Trophoblast cell (in vitro differentiated cells and primary cell): ENCODE data around the gene C13orf46.

Source experiments
- DNase-seq, 2 donors: peaks; one replicate each; pipeline ENCODE4 v3.0.0-alpha.2; 2016
- H2AFZ ChIP-seq: 2 replicates; pipeline ENCODE4 v1.6.1; 2013; ENCODE audit warnings: low read length, moderate library complexity, mild to moderate bottlenecking; ENCODE audit not compliant: insufficient read depth, poor library complexity
- H2AK5ac ChIP-seq: 2 replicates; pipeline ENCODE4 v1.6.1; 2013; ENCODE audit warnings: mild to moderate bottlenecking, low read length
- H2BK120ac ChIP-seq: 2 replicates; pipeline ENCODE4 v1.6.1; 2013; ENCODE audit warnings: low read length, mild to moderate bottlenecking, moderate library complexity; ENCODE audit not compliant: insufficient read depth, poor library complexity
- H2BK12ac ChIP-seq: 2 replicates; pipeline ENCODE4 v1.6.1; 2013; ENCODE audit warnings: mild to moderate bottlenecking, low read length, moderate library complexity
- H2BK5ac ChIP-seq: 2 replicates; pipeline ENCODE4 v1.6.1; 2013; ENCODE audit warnings: low read length, low read depth, moderate library complexity, mild to moderate bottlenecking; ENCODE audit not compliant: poor library complexity
- H3K14ac ChIP-seq: 2 replicates; pipeline ENCODE4 v1.6.1; 2013; ENCODE audit warnings: mild to moderate bottlenecking, low read length
- H3K18ac ChIP-seq: 2 replicates; pipeline ENCODE4 v1.6.1; 2013; ENCODE audit warnings: mild to moderate bottlenecking, low read length
- H3K23ac ChIP-seq: 2 replicates; pipeline ENCODE4 v1.6.1; 2013; ENCODE audit warnings: low read length
- H3K27ac ChIP-seq: 2 replicates; pipeline ENCODE4 v1.5.1; 2013; ENCODE audit warnings: low read depth, mild to moderate bottlenecking, inconsistent platforms, low read length, moderate library complexity
- H3K27me3 ChIP-seq: 2 replicates; pipeline ENCODE4 v1.6.1; 2013; ENCODE audit warnings: inconsistent platforms, mild to moderate bottlenecking, low read length, moderate library complexity; ENCODE audit not compliant: insufficient read depth
- H3K36me3 ChIP-seq, 2 experiments: 1 replicate in 1 of 2; 2 replicates in 1 of 2; pipeline ENCODE4 v1.6.1; 2013; ENCODE audit warnings: low read length in 2 of 2, mild to moderate bottlenecking in 2 of 2, moderate library complexity in 1 of 2; ENCODE audit not compliant: insufficient read depth in 2 of 2, control insufficient read depth in 1 of 2
- H3K4ac ChIP-seq: 2 replicates; pipeline ENCODE4 v1.6.1; 2013; ENCODE audit warnings: low read depth, mild to moderate bottlenecking, low read length, moderate library complexity
- H3K4me1 ChIP-seq, 2 experiments: 1 replicate in 1 of 2; 2 replicates in 1 of 2; pipeline ENCODE4 v1.6.1; 2013; ENCODE audit warnings: low read length in 2 of 2, mild to moderate bottlenecking in 2 of 2, moderate library complexity in 1 of 2; ENCODE audit not compliant: insufficient read depth in 2 of 2, control insufficient read depth in 1 of 2
- H3K4me2 ChIP-seq: 2 replicates; pipeline ENCODE4 v1.6.1; 2013; ENCODE audit warnings: inconsistent platforms, mild to moderate bottlenecking, low read length, moderate library complexity
- H3K4me3 ChIP-seq: 2 replicates; pipeline ENCODE4 v1.5.1; 2013; ENCODE audit warnings: mild to moderate bottlenecking, low read depth, low read length, inconsistent platforms
- H3K79me1 ChIP-seq: one replicate; pipeline ENCODE4 v1.6.1; 2013; ENCODE audit warnings: low read length
- H3K79me2 ChIP-seq: 2 replicates; pipeline ENCODE4 v1.6.1; 2013; ENCODE audit warnings: low read length, mild to moderate bottlenecking; ENCODE audit not compliant: control insufficient read depth, insufficient read depth, poor library complexity
- H3K9ac ChIP-seq: 2 replicates; pipeline ENCODE4 v1.6.1; 2013; ENCODE audit warnings: mild to moderate bottlenecking, low read length
- H3K9me3 ChIP-seq: 2 replicates; pipeline ENCODE4 v1.6.1; 2013; ENCODE audit warnings: low read depth, mild to moderate bottlenecking, control low read depth, inconsistent platforms, low read length; ENCODE audit not compliant: insufficient read depth
- H4K12ac ChIP-seq: 2 replicates; pipeline ENCODE4 v1.6.1; 2013; ENCODE audit warnings: low read depth, mild to moderate bottlenecking, low read length, moderate library complexity
- H4K8ac ChIP-seq: 2 replicates; pipeline ENCODE4 v1.6.1; 2013; ENCODE audit warnings: low read depth, mild to moderate bottlenecking, low read length, moderate library complexity
- H4K91ac ChIP-seq: one replicate; pipeline ENCODE4 v1.6.1; 2013; ENCODE audit warnings: low read depth, mild to moderate bottlenecking, low read length, moderate library complexity
- WGBS: extraction: QIAGEN DNeasy Blood & Tissue Kit; methylation state at CpG from one replicate; pipeline ENCODE4 v1.1.7; 2013; ENCODE audit warnings: missing lambda C conversion rate; ENCODE audit not compliant: insufficient read length, insufficient coverage; ENCODE audit errors: extremely low coverage; 5-methylcytosine and 5-hydroxymethylcytosine counted together

C13orf46 gene

GRCh38 chr13:113906571-113906970 lies 67.3 kb downstream of the C13orf46 start:
- Histone ChIP-seq H4K12ac (no peak overlapping the region), H3K4me3 (no peak overlapping the region), H4K91ac (peak overlapping the region; percentile 82), H3K79me1 (peaks cover 9% of the 10 kb centered on the region), H2AFZ (no peak overlapping the region), H3K23ac (no peak overlapping the region), H3K4me1 (peaks cover 6 to 12% of the 10 kb centered on the region in 2 experiments), H3K27me3 (no peaks in the 10 kb centered on the region), H2BK12ac (peak overlapping the region; percentile 83), H3K4me2 (no peak overlapping the region), H3K4ac (peak overlapping the region; percentile 24), H2BK5ac (peak overlapping the region; percentile 25), H2AK5ac (peak overlapping the region; percentile 83), H3K9me3 (no peaks in the 10 kb centered on the region), H2BK120ac (peak overlapping the region; percentile 48), H3K9ac (no peak overlapping the region), H3K18ac (peak overlapping the region; percentile 67), H3K79me2 (no peaks in the 10 kb centered on the region), H3K27ac (no peak overlapping the region), H3K36me3 (no peaks in the 10 kb centered on the region), H3K14ac (peak overlapping the region; percentile 35), H4K8ac (peak overlapping the region; percentile 22)
- no peak for DNase-seq
- no CpG with 5 or more reads among the region's 4 CpGs for WGBS

- no peak overlapping the region for H3K18ac ChIP-seq
- DNase-seq, result no peak
- H3K27me3 ChIP-seq, result no peaks in the 10 kb centered on the region
- no peak overlapping the region for H3K4me3 ChIP-seq
- H2AFZ ChIP-seq, result no peak overlapping the region
- peaks cover 6 to 12% of the 10 kb centered on the region in 2 experiments for H3K4me1 ChIP-seq
- no CpG with 5 or more reads among the region's 8 CpGs for WGBS
- H3K27ac ChIP-seq, result no peak overlapping the region
- no peak overlapping the region for H3K14ac ChIP-seq
- no peak overlapping the region for H3K23ac ChIP-seq
- H3K36me3 ChIP-seq, result no peaks in the 10 kb centered on the region
- no peak overlapping the region for H4K12ac ChIP-seq
- H3K79me1 ChIP-seq, result peaks cover 9% of the 10 kb centered on the region
- H2BK120ac ChIP-seq, result no peak overlapping the region
- H4K91ac ChIP-seq, result peak overlapping the region; percentile 55
- no peaks in the 10 kb centered on the region for H3K9me3 ChIP-seq
- peak overlapping the region; percentile 84 for H2AK5ac ChIP-seq
- H3K4me2 ChIP-seq, result no peak overlapping the region
- no peak overlapping the region for H4K8ac ChIP-seq
- H3K9ac ChIP-seq, result no peak overlapping the region
- H2BK5ac ChIP-seq, result no peak overlapping the region
- no peaks in the 10 kb centered on the region for H3K79me2 ChIP-seq
- no peak overlapping the region for H3K4ac ChIP-seq
- H2BK12ac ChIP-seq, result peak overlapping the region; percentile 61
Observed at GRCh38 chr13:113905942-113906341, 67.9 kb downstream of the C13orf46 start.

GRCh38 chr13:113905018-113905417 lies 68.9 kb downstream of the C13orf46 start:
- Histone ChIP-seq H4K8ac (no peak overlapping the region), H3K4me3 (no peak overlapping the region), H3K18ac (no peak overlapping the region), H3K23ac (peak overlapping the region; percentile 52), H2BK12ac (no peak overlapping the region), H4K91ac (no peak overlapping the region), H2AK5ac (no peak overlapping the region), H3K9me3 (no peaks in the 10 kb centered on the region), H2BK5ac (no peak overlapping the region), H3K4ac (no peak overlapping the region), H3K36me3 (no peaks in the 10 kb centered on the region), H3K4me1 (peaks cover 6 to 12% of the 10 kb centered on the region in 2 experiments), H3K27ac (no peak overlapping the region), H3K14ac (no peak overlapping the region), H3K9ac (peak overlapping the region; percentile 24), H3K4me2 (no peak overlapping the region), H2BK120ac (no peak overlapping the region), H3K79me1 (peaks cover 9% of the 10 kb centered on the region), H3K79me2 (no peaks in the 10 kb centered on the region), H3K27me3 (no peaks in the 10 kb centered on the region), H2AFZ (no peak overlapping the region), H4K12ac (no peak overlapping the region)
- no CpG with 5 or more reads among the region's 9 CpGs for WGBS
- no peak for DNase-seq

GRCh38 chr13:113904411-113904810 lies 69.5 kb downstream of the C13orf46 start:
- no peak overlapping the region for H3K4ac ChIP-seq
- H2BK5ac ChIP-seq, result no peak overlapping the region
- no peak overlapping the region for H3K4me3 ChIP-seq
- H3K27me3 ChIP-seq, result no peaks in the 10 kb centered on the region
- no peak overlapping the region for H3K9ac ChIP-seq
- H2BK120ac ChIP-seq, result no peak overlapping the region
- no CpG with 5 or more reads among the region's 8 CpGs for WGBS
- no peak overlapping the region for H2AFZ ChIP-seq
- H3K14ac ChIP-seq, result no peak overlapping the region
- no peak overlapping the region for H2AK5ac ChIP-seq
- H4K8ac ChIP-seq, result no peak overlapping the region
- H3K27ac ChIP-seq, result no peak overlapping the region
- H3K79me2 ChIP-seq, result no peaks in the 10 kb centered on the region
- no peak overlapping the region for H4K91ac ChIP-seq
- H3K23ac ChIP-seq, result no peak overlapping the region
- peaks cover 6 to 12% of the 10 kb centered on the region in 2 experiments for H3K4me1 ChIP-seq
- H4K12ac ChIP-seq, result no peak overlapping the region
- no peak overlapping the region for H2BK12ac ChIP-seq
- H3K36me3 ChIP-seq, result no peaks in the 10 kb centered on the region
- H3K4me2 ChIP-seq, result no peak overlapping the region
- no peak for DNase-seq
- H3K9me3 ChIP-seq, result no peaks in the 10 kb centered on the region
- H3K18ac ChIP-seq, result no peak overlapping the region
- H3K79me1 ChIP-seq, result peaks cover 9% of the 10 kb centered on the region
